Right lobe of liver (tissue), 4 donors: ENCODE results near the gene KRTAP29-1.

Experiments
- POLR2A ChIP-seq: fragments of 450-650 bp; IDR thresholded peaks from one replicate; pipeline ENCODE4 v1.6.1; 2017; ENCODE audit warnings: antibody characterized with exemption, mild to moderate bottlenecking
- TF ChIP-seq, protein P1 (sequence below), 4 donors: fragments of 200-600 bp in 3 of 4; fragments of 450-650 bp in 1 of 4; IDR thresholded peaks; one replicate each; pipeline versions ENCODE4 v1.5.1 to v1.8.0; 2016 to 2022; ENCODE audit warnings: antibody characterized with exemption in 4 of 4, mild to moderate bottlenecking in 2 of 4
- donor health status: DM: no; HTN: no; CAD: no.
- donor health status: DM: no; HTN: no; CAD: no.
- donor health status: DM: no; HTN: yes; CAD: no.

DNA sequence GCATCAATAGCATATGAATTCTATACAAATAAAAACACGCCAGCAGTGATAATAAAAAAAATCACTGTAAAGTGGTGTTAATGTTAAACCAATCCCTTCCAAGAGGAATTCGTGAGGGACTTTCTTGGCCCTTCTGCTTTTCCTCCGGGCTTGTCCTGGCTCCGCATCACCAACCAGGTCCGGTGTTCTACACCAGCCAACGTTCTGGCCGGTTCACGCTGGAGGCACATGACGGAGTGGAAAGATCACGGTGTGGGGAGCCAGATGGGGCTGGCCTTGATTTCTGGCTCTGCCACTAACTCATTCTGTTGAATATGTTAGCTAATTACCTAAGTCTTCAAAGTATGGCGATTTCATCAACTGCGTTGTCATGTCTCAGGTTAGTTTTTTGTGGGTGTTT, 1.4 kb upstream of the KRTAP29-1 start:
- no peak for TF ChIP-seq POLR2A
- TF ChIP-seq, protein P1, sequence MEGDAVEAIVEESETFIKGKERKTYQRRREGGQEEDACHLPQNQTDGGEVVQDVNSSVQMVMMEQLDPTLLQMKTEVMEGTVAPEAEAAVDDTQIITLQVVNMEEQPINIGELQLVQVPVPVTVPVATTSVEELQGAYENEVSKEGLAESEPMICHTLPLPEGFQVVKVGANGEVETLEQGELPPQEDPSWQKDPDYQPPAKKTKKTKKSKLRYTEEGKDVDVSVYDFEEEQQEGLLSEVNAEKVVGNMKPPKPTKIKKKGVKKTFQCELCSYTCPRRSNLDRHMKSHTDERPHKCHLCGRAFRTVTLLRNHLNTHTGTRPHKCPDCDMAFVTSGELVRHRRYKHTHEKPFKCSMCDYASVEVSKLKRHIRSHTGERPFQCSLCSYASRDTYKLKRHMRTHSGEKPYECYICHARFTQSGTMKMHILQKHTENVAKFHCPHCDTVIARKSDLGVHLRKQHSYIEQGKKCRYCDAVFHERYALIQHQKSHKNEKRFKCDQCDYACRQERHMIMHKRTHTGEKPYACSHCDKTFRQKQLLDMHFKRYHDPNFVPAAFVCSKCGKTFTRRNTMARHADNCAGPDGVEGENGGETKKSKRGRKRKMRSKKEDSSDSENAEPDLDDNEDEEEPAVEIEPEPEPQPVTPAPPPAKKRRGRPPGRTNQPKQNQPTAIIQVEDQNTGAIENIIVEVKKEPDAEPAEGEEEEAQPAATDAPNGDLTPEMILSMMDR (IDR thresholded peaks at IDR 0.05), result no peak
